ENCODE results near the gene HASPIN. TPM values are rescaled to one million over a fixed set of nuclear protein-coding genes. Genes with fewer than 3 reads are reported as not detected.
A peak's percentile ranks its signal among the peaks of the same experiment; 100 is the strongest.

HASPIN gene
- total and polyA plus RNA-seq, 7 experiments from 2014 or later, result 0.28 to 18.5 (median 0.34) TPM; not detected in 1

DNA sequence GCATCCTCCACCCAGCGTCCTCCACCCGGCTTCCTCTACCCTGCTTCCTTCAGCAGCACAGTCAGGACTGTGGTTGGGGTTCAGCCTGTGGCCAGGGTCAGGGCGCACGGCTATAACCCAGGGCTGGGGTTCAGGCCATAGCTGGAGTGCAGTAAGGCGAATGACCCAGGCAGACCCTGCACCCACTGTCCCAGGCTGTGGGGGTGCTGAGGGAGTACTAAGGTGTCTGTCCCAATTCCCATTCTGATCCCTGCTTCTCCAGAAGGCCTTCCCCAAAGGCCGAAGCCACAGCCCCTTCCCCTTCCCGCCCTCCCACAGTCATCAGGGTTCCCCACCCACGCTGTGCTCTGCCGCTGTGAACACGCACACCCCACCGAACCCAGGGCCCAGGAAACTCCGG, 42.6 kb upstream of the HASPIN start:
- Histone ChIP-seq H3K36me3 (ENCODE audit: control insufficient read depth in 2 of 3, insufficient read depth in 3 of 3, low read length in 3 of 3) (peaks cover 0 to 29% (median 0%) of the 10 kb centered on the region in 3 experiments), H3K4me3 (ENCODE audit: low read length) (no peak overlapping the region), H3K27ac (ENCODE audit: low read depth, low read length) (no peak overlapping the region), H3K27me3 (ENCODE audit: control insufficient read depth in 2 of 2, insufficient read depth in 2 of 2, low read length in 2 of 2) (no peaks in the 10 kb centered on the region), H3K9me3 (ENCODE audit: control insufficient read depth in 2 of 3, low read length in 3 of 3) (no peaks in the 10 kb centered on the region), H3K4me1 (ENCODE audit: control insufficient read depth in 2 of 2, insufficient read depth in 2 of 2, low read length in 2 of 2) (peaks cover 4 to 7% of the 10 kb centered on the region in 2 donors)
- POLR2A ChIA-PET, result no interaction called here
- no peak overlapping the region for H3K4me3 Mint-ChIP-seq
- CTCF ChIA-PET, result no interaction called here
- H3K27me3 Mint-ChIP-seq, result no peaks in the 10 kb centered on the region
- ATAC-seq (no peak), DNase-seq (peak in 1 of 9 donors; percentile 5)
- intact Hi-C loops (cut with micrococcal nuclease), result no loop called here
- H3K4me1 Mint-ChIP-seq, result peaks cover 0 to 25% (median 6%) of the 10 kb centered on the region in 7 donors
- peak overlapping the region in 1 of 9 donors; percentile 38 for H3K27ac Mint-ChIP-seq
- no peaks in the 10 kb centered on the region for H3K9me3 Mint-ChIP-seq
- peaks cover 0 to 25% (median 0%) of the 10 kb centered on the region in 5 donors for H3K36me3 Mint-ChIP-seq

GRCh38 chr17:3681565-3681964, 42.1 kb upstream of the HASPIN start:
- Histone ChIP-seq H3K36me3 (ENCODE audit: control insufficient read depth in 2 of 3, insufficient read depth in 3 of 3, low read length in 3 of 3) (peaks cover 0 to 28% (median 0%) of the 10 kb centered on the region in 3 experiments), H3K27ac (ENCODE audit: low read depth, low read length) (no peak overlapping the region), H3K4me1 (ENCODE audit: control insufficient read depth in 2 of 2, insufficient read depth in 2 of 2, low read length in 2 of 2) (peaks cover 4 to 7% of the 10 kb centered on the region in 2 donors), H3K4me3 (ENCODE audit: low read length) (no peak overlapping the region), H3K27me3 (ENCODE audit: control insufficient read depth in 2 of 2, insufficient read depth in 2 of 2, low read length in 2 of 2) (no peaks in the 10 kb centered on the region), H3K9me3 (ENCODE audit: control insufficient read depth in 2 of 3, low read length in 3 of 3) (no peaks in the 10 kb centered on the region)
- H3K27me3 Mint-ChIP-seq, result no peaks in the 10 kb centered on the region
- H3K27ac Mint-ChIP-seq, result peak overlapping the region in 1 of 9 donors; percentile 40
- ATAC-seq (no peak), DNase-seq (peak in 1 of 9 donors; percentile 2)
- intact Hi-C loops (cut with micrococcal nuclease), result no loop called here
- peaks cover 0 to 25% (median 0%) of the 10 kb centered on the region in 5 donors for H3K36me3 Mint-ChIP-seq
- POLR2A ChIA-PET, result interaction anchor here (1.3 kb wide), 1 partner anchor 29 kb away, joined by 6 read pairs; no protein-coding TSS in a partner anchor
- peaks cover 0 to 25% (median 6%) of the 10 kb centered on the region in 7 donors for H3K4me1 Mint-ChIP-seq
- no peak overlapping the region for H3K4me3 Mint-ChIP-seq
- H3K9me3 Mint-ChIP-seq, result no peaks in the 10 kb centered on the region
- CTCF ChIA-PET, result no interaction called here

GRCh38 chr17:3682033-3682432, 41.7 kb upstream of the HASPIN start:
- peaks cover 4 to 7% of the 10 kb centered on the region in 2 donors for H3K4me1 ChIP-seq (ENCODE audit: control insufficient read depth in 2 of 2, insufficient read depth in 2 of 2, low read length in 2 of 2)
- ATAC-seq (no peak), DNase-seq (no peak)
- H3K9me3 ChIP-seq (ENCODE audit: control insufficient read depth in 2 of 3, low read length in 3 of 3), result no peaks in the 10 kb centered on the region
- H3K4me3 ChIP-seq (ENCODE audit: low read length), result no peak overlapping the region
- CTCF ChIA-PET, result interaction anchor here (0.8 kb wide), 1 partner anchor 144 kb away, joined by 7 read pairs; no protein-coding TSS in a partner anchor
- intact Hi-C loops (cut with micrococcal nuclease), result loop anchor here (2.0 kb wide), 4 partner anchors 29 to 145 kb away; partner anchors contain the start of gene HASPIN (in 2 of the 2)
- POLR2A ChIA-PET, result interaction anchor here (1.3 to 1.8 kb wide), 2 partner anchors 29 to 41 kb away, joined by 6 to 7 read pairs; partner anchors contain the start of gene HASPIN
- peaks cover 0 to 25% (median 0%) of the 10 kb centered on the region in 5 donors for H3K36me3 Mint-ChIP-seq
- no peak overlapping the region for H3K27ac ChIP-seq (ENCODE audit: low read depth, low read length)
- H3K36me3 ChIP-seq (ENCODE audit: control insufficient read depth in 2 of 3, insufficient read depth in 3 of 3, low read length in 3 of 3), result peaks cover 0 to 28% (median 0%) of the 10 kb centered on the region in 3 experiments
- no peaks in the 10 kb centered on the region for H3K27me3 Mint-ChIP-seq
- no peaks in the 10 kb centered on the region for H3K27me3 ChIP-seq (ENCODE audit: control insufficient read depth in 2 of 2, insufficient read depth in 2 of 2, low read length in 2 of 2)
- H3K4me1 Mint-ChIP-seq, result peaks cover 0 to 25% (median 6%) of the 10 kb centered on the region in 7 donors
- peak overlapping the region in 2 of 9 donors; percentile 10 to 52 for H3K27ac Mint-ChIP-seq
- no peak overlapping the region for H3K4me3 Mint-ChIP-seq
- no peaks in the 10 kb centered on the region for H3K9me3 Mint-ChIP-seq

DNA sequence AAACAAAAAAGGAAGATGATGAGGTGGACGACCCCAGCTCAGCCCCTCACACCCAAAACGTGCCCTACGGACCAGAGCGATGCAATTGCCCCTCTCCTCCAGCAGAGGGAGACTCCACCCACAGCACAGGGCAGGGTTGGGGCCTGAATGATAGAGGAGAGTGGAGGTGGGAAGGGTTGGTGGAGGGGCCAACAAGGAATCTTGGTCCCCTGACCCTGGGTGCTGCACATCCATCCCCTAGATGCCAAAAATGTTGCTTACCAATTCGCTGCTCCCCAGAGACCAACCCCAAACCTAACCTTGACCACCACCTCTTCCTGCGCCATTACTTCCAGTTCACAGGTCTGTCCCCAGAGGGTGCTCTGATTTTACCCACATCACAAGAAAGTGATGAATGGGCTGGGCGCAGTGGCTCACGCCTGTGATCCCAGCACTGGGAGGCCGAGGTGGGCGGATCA, 40.6 kb upstream of the HASPIN start:
- peak; percentile 96 for ATAC-seq
- H3K4me1 Mint-ChIP-seq, result peaks cover 0 to 25% (median 6%) of the 10 kb centered on the region in 7 donors
- no peaks in the 10 kb centered on the region for H3K27me3 Mint-ChIP-seq
- Histone ChIP-seq H3K4me1 (ENCODE audit: control insufficient read depth in 2 of 2, insufficient read depth in 2 of 2, low read length in 2 of 2) (peaks cover 4 to 7% of the 10 kb centered on the region in 2 donors), H3K4me3 (ENCODE audit: low read length) (no peak overlapping the region), H3K9me3 (ENCODE audit: control insufficient read depth in 2 of 3, low read length in 3 of 3) (no peaks in the 10 kb centered on the region), H3K36me3 (ENCODE audit: control insufficient read depth in 2 of 3, insufficient read depth in 3 of 3, low read length in 3 of 3) (peaks cover 0 to 19% (median 0%) of the 10 kb centered on the region in 3 experiments), H3K27ac (ENCODE audit: low read depth, low read length) (no peak overlapping the region), H3K27me3 (ENCODE audit: control insufficient read depth in 2 of 2, insufficient read depth in 2 of 2, low read length in 2 of 2) (no peaks in the 10 kb centered on the region)
- no peaks in the 10 kb centered on the region for H3K9me3 Mint-ChIP-seq
- H3K27ac Mint-ChIP-seq, result peak overlapping the region in 2 of 9 donors; percentile 9 to 65
- CTCF ChIA-PET, result interaction anchor here (0.6 to 1.4 kb wide), 8 partner anchors 12 to 144 kb away, joined by 3 to 7 read pairs (median 3); no protein-coding TSS in a partner anchor
- POLR2A ChIA-PET, result interaction anchor here (0.5 to 1.8 kb wide), 2 partner anchors 11 to 40 kb away, joined by 3 to 7 read pairs; partner anchors contain the start of gene HASPIN
- H3K36me3 Mint-ChIP-seq, result peaks cover 0 to 22% (median 0%) of the 10 kb centered on the region in 5 donors
- peak in 7 of 9 donors; percentile 39 to 67 (median 52) for DNase-seq
- no peak overlapping the region for H3K4me3 Mint-ChIP-seq
- intact Hi-C loops (cut with micrococcal nuclease), result loop anchor here (2.0 kb wide), 4 partner anchors 28 to 144 kb away; partner anchors contain the start of gene HASPIN (in 2 of the 2)

DNA sequence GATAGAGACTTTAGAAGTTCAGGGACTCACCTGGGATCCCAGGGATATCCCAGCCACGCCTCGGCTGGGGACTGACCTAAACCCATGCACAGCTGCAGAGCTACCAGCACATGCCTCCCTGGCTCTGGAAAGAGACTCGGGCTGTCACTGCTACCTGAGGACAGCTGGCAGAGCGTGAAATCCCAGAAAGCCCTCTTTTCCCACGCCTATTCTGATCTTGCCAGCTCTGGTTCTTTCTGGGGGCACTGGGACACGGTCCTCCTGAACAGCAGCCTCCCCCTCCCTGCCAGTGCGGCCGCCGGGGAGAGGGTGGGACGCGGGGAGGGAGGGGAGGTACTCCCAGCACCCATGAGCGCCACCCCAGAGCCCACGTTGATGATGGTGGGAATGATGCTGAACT, 38.5 kb upstream of the HASPIN start:
- Mint-ChIP-seq H3K36me3 (peaks cover 0 to 28% (median 3%) of the 10 kb centered on the region in 5 donors), H3K27me3 (no peaks in the 10 kb centered on the region), H3K4me1 (peaks cover 0 to 18% (median 6%) of the 10 kb centered on the region in 7 donors), H3K27ac (no peak overlapping the region), H3K4me3 (no peak overlapping the region), H3K9me3 (no peaks in the 10 kb centered on the region)
- DNase-seq (no peak), ATAC-seq (no peak)
- CTCF ChIA-PET, result interaction anchor here (0.6 kb wide), 1 partner anchor 9 kb away, joined by 3 read pairs; no protein-coding TSS in a partner anchor
- Histone ChIP-seq H3K4me3 (ENCODE audit: low read length) (no peak overlapping the region), H3K36me3 (ENCODE audit: control insufficient read depth in 2 of 3, insufficient read depth in 3 of 3, low read length in 3 of 3) (peaks cover 0 to 12% (median 0%) of the 10 kb centered on the region in 3 experiments), H3K27ac (ENCODE audit: low read depth, low read length) (no peak overlapping the region), H3K4me1 (ENCODE audit: control insufficient read depth in 2 of 2, insufficient read depth in 2 of 2, low read length in 2 of 2) (peaks cover 4 to 7% of the 10 kb centered on the region in 2 donors), H3K27me3 (ENCODE audit: control insufficient read depth in 2 of 2, insufficient read depth in 2 of 2, low read length in 2 of 2) (no peaks in the 10 kb centered on the region), H3K9me3 (ENCODE audit: control insufficient read depth in 2 of 3, low read length in 3 of 3) (no peaks in the 10 kb centered on the region)
- POLR2A ChIA-PET, result no interaction called here
- intact Hi-C loops (cut with micrococcal nuclease), result no loop called here

DNA sequence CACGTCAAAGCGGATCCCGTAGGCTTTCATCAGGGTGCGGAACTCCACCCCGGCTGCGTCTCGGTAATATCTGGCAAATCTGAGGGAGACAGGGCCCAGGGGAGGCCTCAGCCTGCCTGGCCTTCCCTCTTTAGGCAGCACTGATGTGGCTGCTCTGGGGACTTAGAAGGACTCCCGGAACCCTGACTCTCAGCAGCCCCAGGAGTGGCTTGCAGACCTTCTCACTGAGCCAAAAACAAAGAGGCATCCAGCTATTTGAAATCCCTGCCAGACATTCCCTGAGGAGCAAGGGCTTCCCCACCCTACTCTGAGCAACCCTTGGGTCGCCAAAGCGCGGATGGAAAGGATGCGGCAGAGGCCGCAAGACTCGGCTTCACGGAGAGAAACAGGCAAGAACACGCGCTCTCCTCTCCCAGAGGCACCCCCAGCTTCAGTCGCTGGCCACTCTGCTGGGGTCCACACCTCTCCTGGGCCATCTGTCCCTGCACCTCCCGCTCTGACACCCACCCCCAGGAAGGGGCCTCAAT, 35.6 kb upstream of the HASPIN start:
- Histone ChIP-seq H3K4me1 (ENCODE audit: control insufficient read depth in 2 of 2, insufficient read depth in 2 of 2, low read length in 2 of 2) (peaks cover 3% of the 10 kb centered on the region in 2 donors), H3K27ac (ENCODE audit: low read depth, low read length) (no peak overlapping the region), H3K4me3 (ENCODE audit: low read length) (no peak overlapping the region), H3K9me3 (ENCODE audit: control insufficient read depth in 2 of 3, low read length in 3 of 3) (no peaks in the 10 kb centered on the region), H3K27me3 (ENCODE audit: control insufficient read depth in 2 of 2, insufficient read depth in 2 of 2, low read length in 2 of 2) (no peaks in the 10 kb centered on the region), H3K36me3 (ENCODE audit: control insufficient read depth in 2 of 3, insufficient read depth in 3 of 3, low read length in 3 of 3) (peaks cover 0 to 29% (median 0%) of the 10 kb centered on the region in 3 experiments)
- Mint-ChIP-seq H3K27ac (no peak overlapping the region), H3K27me3 (no peaks in the 10 kb centered on the region), H3K36me3 (peaks cover 0 to 15% (median 3%) of the 10 kb centered on the region in 5 donors), H3K4me1 (peaks cover 0 to 22% (median 2%) of the 10 kb centered on the region in 7 donors), H3K4me3 (no peak overlapping the region), H3K9me3 (no peaks in the 10 kb centered on the region)
- ATAC-seq, result no peak
- intact Hi-C loops (cut with micrococcal nuclease), result no loop called here
- POLR2A ChIA-PET, result no interaction called here
- CTCF ChIA-PET, result no interaction called here
- DNase-seq, result no peak
